Esophagus muscularis mucosa (tissue), 3 donors: ENCODE measurements around the gene FAM98C.

ENCODE experiments used
- CTCF ChIP-seq, 3 experiments: fragments of 200-600 bp in 2 of 3; fragments of 450-650 bp in 1 of 3; sonication (generic) in 2 of 3; IDR thresholded peaks; one replicate each; pipeline ENCODE4 v1.5.1; 2017 to 2019; ENCODE audit warnings: antibody characterized with exemption in 3 of 3, mild to moderate bottlenecking in 2 of 3, moderate library complexity in 1 of 3
- POLR2AphosphoS5 ChIP-seq, 2 donors: sonication (generic); formaldehyde crosslinking; IDR thresholded peaks; one replicate each; pipeline ENCODE4 v1.6.1; 2017; ENCODE audit warnings: antibody characterized with exemption in 2 of 2

GRCh38 chr19:38452430-38453366 lies 49.8 kb downstream of the FAM98C start:
- no peak for TF ChIP-seq CTCF (IDR thresholded peaks at IDR 0.05)
- TF ChIP-seq POLR2AphosphoS5 (IDR thresholded peaks at IDR 0.05): no peak
